ENCODE measurements around the gene STX8. TPM values are rescaled to one million over a fixed set of nuclear protein-coding genes. Genes with fewer than 3 reads are reported as not detected.

The STX8 gene
- total RNA-seq, 1 experiment from 2014 or later, result 50.3 TPM

DNA sequence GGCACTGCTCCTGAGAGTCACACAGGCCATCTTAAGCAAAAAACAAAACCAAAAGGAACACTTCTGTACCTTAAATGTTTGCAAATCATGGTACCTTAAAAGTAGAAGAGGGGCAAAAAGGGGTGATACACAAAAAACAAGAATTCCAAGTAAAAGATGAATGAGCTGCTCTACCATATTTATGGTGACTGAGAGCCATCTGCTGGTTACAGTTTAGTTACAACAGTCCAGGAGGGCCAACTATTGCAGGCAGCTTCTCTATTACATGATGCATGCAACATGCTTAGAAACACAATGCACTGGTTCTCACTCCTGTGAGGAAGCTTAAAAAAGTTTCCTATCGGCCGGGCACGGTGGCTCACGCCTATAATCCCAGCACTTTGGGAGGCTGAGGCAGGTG is 53.5 kb downstream of the STX8 start:
- Histone ChIP-seq H3K4me3 (ENCODE audit: low read depth in 2 of 2, low read length in 2 of 2) (no peak overlapping the region), H3K27me3 (ENCODE audit: control insufficient read depth, insufficient read depth, low read length) (no peaks in the 10 kb centered on the region), H3K27ac (ENCODE audit: low read length) (no peak overlapping the region), H3K9me3 (ENCODE audit: control insufficient read depth, insufficient read depth, low read depth, low read length) (no peaks in the 10 kb centered on the region), H3K36me3 (ENCODE audit: control insufficient read depth, insufficient read depth, low read length) (no peaks in the 10 kb centered on the region), H3K4me1 (ENCODE audit: control insufficient read depth, insufficient read depth, low read length) (no peaks in the 10 kb centered on the region; the same call in 1 of the 2 replicates)
- ATAC-seq (peak; percentile 81; the same call in 1 of the 2 replicates), DNase-seq (ENCODE audit: low read depth, low spot score) (peak; percentile 15)
- BruUV-seq (replicated peaks), result no TSS peak
- CTCF ChIA-PET, result interaction anchor here (0.9 kb wide), 1 partner anchor 523 kb away, joined by 4 read pairs; no protein-coding TSS in a partner anchor
- POLR2A ChIA-PET, result no interaction called here
- in situ Hi-C loops (cut with HindIII; ENCODE audit: low pct_unique_long_range_greater_than_20kb, low sequenced_read_pairs) (no loop called here), intact Hi-C loops (cut with micrococcal nuclease; ENCODE audit: unreplicated experiment) (loop anchor here (10.0 kb wide), 1 partner anchor 117 kb away; no protein-coding TSS in a partner anchor)
- TF ChIP-seq TCF7L2 (IDR thresholded peaks at IDR 0.05; ENCODE audit: low read depth, low read length), result no peak
- TF ChIP-seq, protein P1, sequence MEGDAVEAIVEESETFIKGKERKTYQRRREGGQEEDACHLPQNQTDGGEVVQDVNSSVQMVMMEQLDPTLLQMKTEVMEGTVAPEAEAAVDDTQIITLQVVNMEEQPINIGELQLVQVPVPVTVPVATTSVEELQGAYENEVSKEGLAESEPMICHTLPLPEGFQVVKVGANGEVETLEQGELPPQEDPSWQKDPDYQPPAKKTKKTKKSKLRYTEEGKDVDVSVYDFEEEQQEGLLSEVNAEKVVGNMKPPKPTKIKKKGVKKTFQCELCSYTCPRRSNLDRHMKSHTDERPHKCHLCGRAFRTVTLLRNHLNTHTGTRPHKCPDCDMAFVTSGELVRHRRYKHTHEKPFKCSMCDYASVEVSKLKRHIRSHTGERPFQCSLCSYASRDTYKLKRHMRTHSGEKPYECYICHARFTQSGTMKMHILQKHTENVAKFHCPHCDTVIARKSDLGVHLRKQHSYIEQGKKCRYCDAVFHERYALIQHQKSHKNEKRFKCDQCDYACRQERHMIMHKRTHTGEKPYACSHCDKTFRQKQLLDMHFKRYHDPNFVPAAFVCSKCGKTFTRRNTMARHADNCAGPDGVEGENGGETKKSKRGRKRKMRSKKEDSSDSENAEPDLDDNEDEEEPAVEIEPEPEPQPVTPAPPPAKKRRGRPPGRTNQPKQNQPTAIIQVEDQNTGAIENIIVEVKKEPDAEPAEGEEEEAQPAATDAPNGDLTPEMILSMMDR (IDR thresholded peaks at IDR 0.05), result peak; percentile 60
- TF ChIP-seq SIN3A (IDR thresholded peaks at IDR 0.05; ENCODE audit: borderline replicate concordance, insufficient read depth, low read depth, low read length), result no peak
- TF ChIP-seq POLR2AphosphoS5 (IDR thresholded peaks at IDR 0.05; ENCODE audit: low read depth, low read length), result no peak
- TF ChIP-seq, protein P2, sequence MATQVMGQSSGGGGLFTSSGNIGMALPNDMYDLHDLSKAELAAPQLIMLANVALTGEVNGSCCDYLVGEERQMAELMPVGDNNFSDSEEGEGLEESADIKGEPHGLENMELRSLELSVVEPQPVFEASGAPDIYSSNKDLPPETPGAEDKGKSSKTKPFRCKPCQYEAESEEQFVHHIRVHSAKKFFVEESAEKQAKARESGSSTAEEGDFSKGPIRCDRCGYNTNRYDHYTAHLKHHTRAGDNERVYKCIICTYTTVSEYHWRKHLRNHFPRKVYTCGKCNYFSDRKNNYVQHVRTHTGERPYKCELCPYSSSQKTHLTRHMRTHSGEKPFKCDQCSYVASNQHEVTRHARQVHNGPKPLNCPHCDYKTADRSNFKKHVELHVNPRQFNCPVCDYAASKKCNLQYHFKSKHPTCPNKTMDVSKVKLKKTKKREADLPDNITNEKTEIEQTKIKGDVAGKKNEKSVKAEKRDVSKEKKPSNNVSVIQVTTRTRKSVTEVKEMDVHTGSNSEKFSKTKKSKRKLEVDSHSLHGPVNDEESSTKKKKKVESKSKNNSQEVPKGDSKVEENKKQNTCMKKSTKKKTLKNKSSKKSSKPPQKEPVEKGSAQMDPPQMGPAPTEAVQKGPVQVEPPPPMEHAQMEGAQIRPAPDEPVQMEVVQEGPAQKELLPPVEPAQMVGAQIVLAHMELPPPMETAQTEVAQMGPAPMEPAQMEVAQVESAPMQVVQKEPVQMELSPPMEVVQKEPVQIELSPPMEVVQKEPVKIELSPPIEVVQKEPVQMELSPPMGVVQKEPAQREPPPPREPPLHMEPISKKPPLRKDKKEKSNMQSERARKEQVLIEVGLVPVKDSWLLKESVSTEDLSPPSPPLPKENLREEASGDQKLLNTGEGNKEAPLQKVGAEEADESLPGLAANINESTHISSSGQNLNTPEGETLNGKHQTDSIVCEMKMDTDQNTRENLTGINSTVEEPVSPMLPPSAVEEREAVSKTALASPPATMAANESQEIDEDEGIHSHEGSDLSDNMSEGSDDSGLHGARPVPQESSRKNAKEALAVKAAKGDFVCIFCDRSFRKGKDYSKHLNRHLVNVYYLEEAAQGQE (IDR thresholded peaks at IDR 0.05; ENCODE audit: insufficient read depth in 1 of 2, low read depth in 2 of 2, low read length in 1 of 2), result no peak

DNA sequence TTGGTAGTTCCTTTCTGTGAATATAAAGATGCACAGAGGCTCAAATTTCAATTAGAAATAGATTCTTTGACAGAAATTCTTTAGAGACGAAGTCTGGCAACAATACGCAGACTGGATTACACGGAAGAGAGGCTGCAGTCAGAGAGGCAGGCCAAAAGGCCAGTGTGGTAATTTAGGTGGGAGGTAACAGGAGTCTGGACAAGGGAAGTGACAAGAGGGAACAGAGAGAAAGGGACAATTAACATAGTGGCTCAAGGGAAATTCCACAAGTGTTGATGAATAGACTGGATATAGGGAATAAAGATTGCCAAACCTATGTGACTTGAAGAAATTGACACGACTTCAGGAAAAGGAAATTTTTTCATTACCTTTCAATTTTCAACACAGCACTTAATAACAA is 54.6 kb downstream of the STX8 start:
- Histone ChIP-seq H3K36me3 (ENCODE audit: control insufficient read depth, insufficient read depth, low read length) (no peaks in the 10 kb centered on the region), H3K9me3 (ENCODE audit: control insufficient read depth, insufficient read depth, low read depth, low read length) (no peaks in the 10 kb centered on the region), H3K4me1 (ENCODE audit: control insufficient read depth, insufficient read depth, low read length) (no peaks in the 10 kb centered on the region; the same call in 1 of the 2 replicates), H3K27ac (ENCODE audit: low read length) (no peak overlapping the region), H3K27me3 (ENCODE audit: control insufficient read depth, insufficient read depth, low read length) (no peaks in the 10 kb centered on the region), H3K4me3 (ENCODE audit: low read depth in 2 of 2, low read length in 2 of 2) (no peak overlapping the region)
- intact Hi-C loops (cut with micrococcal nuclease; ENCODE audit: unreplicated experiment), result loop anchor here (10.0 kb wide), 1 partner anchor 116 kb away; no protein-coding TSS in a partner anchor
- CTCF ChIA-PET, result no interaction called here
- POLR2A ChIA-PET, result no interaction called here
- TF ChIP-seq, protein P1 (IDR thresholded peaks at IDR 0.05), result no peak
- TF ChIP-seq, protein P2 (IDR thresholded peaks at IDR 0.05; ENCODE audit: insufficient read depth in 1 of 2, low read depth in 2 of 2, low read length in 1 of 2), result no peak
- no peak for DNase-seq (ENCODE audit: low read depth, low spot score)
- in situ Hi-C loops (cut with HindIII; ENCODE audit: low pct_unique_long_range_greater_than_20kb, low sequenced_read_pairs), result no loop called here
- no peak for ATAC-seq
- no TSS peak for BruUV-seq (replicated peaks)
